Body of pancreas (tissue), 4 donors: Measurements from ENCODE around the gene LPP.

ENCODE experiments used
- CTCF ChIP-seq, 7 experiments: fragments of 450-650 bp in 4 of 7; fragments of 200-600 bp in 3 of 7; sonication (generic) in 3 of 7; IDR thresholded peaks; one replicate each; pipeline ENCODE4 v1.5.1; 2016 to 2019; ENCODE audit warnings: antibody characterized with exemption in 7 of 7
- POLR2A ChIP-seq, 3 donors: fragments of 450-650 bp; IDR thresholded peaks; one replicate each; pipeline ENCODE4 v1.6.1; 2016; ENCODE audit warnings: antibody characterized with exemption in 3 of 3, mild to moderate bottlenecking in 2 of 3

DNA sequence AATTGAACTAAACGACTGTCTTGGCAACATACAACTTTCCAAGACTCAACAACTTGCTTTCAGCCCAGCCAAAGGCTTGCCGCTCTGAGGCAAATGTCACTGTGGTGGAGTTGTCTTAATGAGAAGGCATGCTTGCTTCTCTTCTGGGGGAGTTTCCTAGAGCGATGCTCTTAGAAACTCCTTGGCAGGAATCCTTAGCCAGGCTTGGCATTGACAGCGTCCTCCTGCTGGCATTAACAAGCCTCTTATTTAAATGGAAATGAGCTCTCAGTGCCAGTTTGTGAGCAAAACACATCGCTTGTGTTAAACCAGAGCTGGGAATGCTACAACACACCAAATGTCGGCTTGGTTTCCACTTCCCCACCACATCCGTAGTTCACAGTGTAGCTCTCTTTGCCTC lies 752.3 kb downstream of the LPP start:
- no peak for TF ChIP-seq CTCF (IDR thresholded peaks at IDR 0.05)
- no peak for TF ChIP-seq POLR2A (IDR thresholded peaks at IDR 0.05)
